Measurements from ENCODE around the gene C17orf107.

Gene C17orf107

GRCh38 chr17:4870855-4871254 lies 28.5 kb upstream of the C17orf107 start:
- DNase-seq (ENCODE audit: insufficient read length, low spot score) (no peak), FAIRE-seq (no peak)

GRCh38 chr17:4872786-4873185 lies 26.6 kb upstream of the C17orf107 start:
- DNase-seq (ENCODE audit: insufficient read length, low spot score) (no peak), FAIRE-seq (no peak)

GRCh38 chr17:4877089-4877488 lies 22.2 kb upstream of the C17orf107 start:
- FAIRE-seq, result no peak

GRCh38 chr17:4879601-4880000 lies 19.7 kb upstream of the C17orf107 start:
- no peak for DNase-seq (ENCODE audit: insufficient read length, low spot score)

More at GRCh38 chr17:4877089-4877488, 22.2 kb upstream of the C17orf107 start:
- DNase-seq (ENCODE audit: insufficient read length, low spot score), result no peak

GRCh38 chr17:4880857-4881256 lies 18.5 kb upstream of the C17orf107 start:
- FAIRE-seq (no peak), DNase-seq (ENCODE audit: insufficient read length, low spot score) (no peak)

More at GRCh38 chr17:4879601-4880000, 19.7 kb upstream of the C17orf107 start:
- FAIRE-seq, result no peak

GRCh38 chr17:4881761-4882555 lies 17.4 kb upstream of the C17orf107 start:
- peak; percentile 63 for DNase-seq (ENCODE audit: insufficient read length, low spot score)

GRCh38 chr17:4884489-4884888 lies 14.8 kb upstream of the C17orf107 start:
- DNase-seq (ENCODE audit: insufficient read length, low spot score) (no peak), FAIRE-seq (no peak)

More at GRCh38 chr17:4881761-4882555, 17.4 kb upstream of the C17orf107 start:
- peak; percentile 84 for FAIRE-seq

- FAIRE-seq (no peak), DNase-seq (ENCODE audit: insufficient read length, low spot score) (no peak)
Measured at GRCh38 chr17:4886830-4887229, 12.5 kb upstream of the C17orf107 start.

GRCh38 chr17:4887581-4887980 lies 11.8 kb upstream of the C17orf107 start:
- FAIRE-seq (no peak), DNase-seq (ENCODE audit: insufficient read length, low spot score) (no peak)

GRCh38 chr17:4891411-4892410 lies 7.6 kb upstream of the C17orf107 start:
- DNase-seq (ENCODE audit: insufficient read length, low spot score), result no peak
- FAIRE-seq, result no peak

- FAIRE-seq (no peak), DNase-seq (ENCODE audit: insufficient read length, low spot score) (no peak)
Measured at GRCh38 chr17:4892499-4893221, 6.7 kb upstream of the C17orf107 start.

GRCh38 chr17:4893272-4893671 lies 6.1 kb upstream of the C17orf107 start:
- FAIRE-seq (no peak), DNase-seq (ENCODE audit: insufficient read length, low spot score) (no peak)

- FAIRE-seq (no peak), DNase-seq (ENCODE audit: insufficient read length, low spot score) (no peak)
Measured at GRCh38 chr17:4893721-4894560, 5.4 kb upstream of the C17orf107 start.

- FAIRE-seq (no peak), DNase-seq (ENCODE audit: insufficient read length, low spot score) (no peak)
Measured at GRCh38 chr17:4895121-4895520, 4.2 kb upstream of the C17orf107 start.

GRCh38 chr17:4895657-4896331 lies 3.5 kb upstream of the C17orf107 start:
- DNase-seq (ENCODE audit: insufficient read length, low spot score) (no peak), FAIRE-seq (no peak)

GRCh38 chr17:4896332-4897197 lies 2.8 kb upstream of the C17orf107 start:
- FAIRE-seq (no peak), DNase-seq (ENCODE audit: insufficient read length, low spot score) (no peak)

- DNase-seq (ENCODE audit: insufficient read length, low spot score) (no peak), FAIRE-seq (no peak)
Measured at GRCh38 chr17:4897198-4897687, 2.1 kb upstream of the C17orf107 start.

- no peak for DNase-seq (ENCODE audit: insufficient read length, low spot score)
Measured at GRCh38 chr17:4897785-4898184, 1.6 kb upstream of the C17orf107 start.

More at GRCh38 chr17:4897785-4898184, 1.6 kb upstream of the C17orf107 start:
- FAIRE-seq, result no peak

Data from GM19239 (cell line).